Hematopoietic multipotent progenitor cell treated with erythropoietin and hydrocortisone succinate and interleukin-3 and kit ligand, for 4 days (in vitro differentiated cells): ENCODE measurements around the gene TRPC6.
A peak's percentile ranks its signal among the peaks of the same experiment; 100 is the strongest.

Experiments
- DNase-seq: peaks from one replicate; pipeline ENCODE4 v3.0.0-alpha.2; 2015

Gene TRPC6

GRCh38 chr11:101583251-101584128, at the start of gene TRPC6:
Gene TRPC6 (minus strand): TSS chr11:101584007. CDS start chr11:101583503, 504 bp downstream.
- DNase-seq: peak; percentile 24

- no peak for DNase-seq
These were observed 36.2 kb upstream of the TRPC6 start for GRCh38 chr11:101620026-101620425.

GRCh38 chr11:101618709-101619108, 34.9 kb upstream of the TRPC6 start:
- no peak for DNase-seq

GRCh38 chr11:101617735-101618332, 34.0 kb upstream of the TRPC6 start:
- no peak for DNase-seq

GRCh38 chr11:101612481-101612880, 28.7 kb upstream of the TRPC6 start:
- no peak for DNase-seq

- DNase-seq: no peak
These were observed 17.1 kb upstream of the TRPC6 start for GRCh38 chr11:101600924-101601323.

GRCh38 chr11:101586965-101587364, 3.2 kb upstream of the TRPC6 start:
- DNase-seq: no peak

GRCh38 chr11:101584655-101585054, 848 bp upstream of the TRPC6 start:
- no peak for DNase-seq

- no peak for DNase-seq
These were observed 315 bp upstream of the TRPC6 start for GRCh38 chr11:101584129-101584515.

GRCh38 chr11:101582989-101583250, 887 bp downstream of the TRPC6 start:
- DNase-seq: peak; percentile 13

- DNase-seq: peak; percentile 79
These were observed 1.4 kb downstream of the TRPC6 start for GRCh38 chr11:101582236-101582988.

- DNase-seq: no peak
These were observed 6.3 kb downstream of the TRPC6 start for GRCh38 chr11:101577461-101577860.

GRCh38 chr11:101576456-101576855, 7.4 kb downstream of the TRPC6 start:
- DNase-seq: no peak

- DNase-seq: no peak
These were observed 8.9 kb downstream of the TRPC6 start for GRCh38 chr11:101574886-101575285.

GRCh38 chr11:101567071-101567470, 16.7 kb downstream of the TRPC6 start:
- DNase-seq: no peak

- no peak for DNase-seq
These were observed 17.2 kb downstream of the TRPC6 start for GRCh38 chr11:101566626-101567025.

- no peak for DNase-seq
These were observed 20.6 kb downstream of the TRPC6 start for GRCh38 chr11:101563166-101563565.

GRCh38 chr11:101555366-101555765, 28.4 kb downstream of the TRPC6 start:
- DNase-seq: no peak

- DNase-seq: no peak
These were observed 29.9 kb downstream of the TRPC6 start for GRCh38 chr11:101553891-101554292.

GRCh38 chr11:101552888-101553287, 30.9 kb downstream of the TRPC6 start:
- no peak for DNase-seq

- no peak for DNase-seq
These were observed 55.3 kb downstream of the TRPC6 start for GRCh38 chr11:101528541-101528940.

GRCh38 chr11:101523634-101524260, 60.1 kb downstream of the TRPC6 start:
- no peak for DNase-seq

GRCh38 chr11:101523193-101523592, 60.6 kb downstream of the TRPC6 start:
- no peak for DNase-seq
